ENCODE results near the gene CTSZ.
A peak's percentile ranks its signal among the peaks of the same experiment; 100 is the strongest.

The CTSZ gene

GRCh38 chr20:59031564-59032022 is 24.5 kb upstream of the CTSZ start:
- peak in 1 of 2 experiments; percentile 45 for DNase-seq

GRCh38 chr20:59030911-59031563 is 24.0 kb upstream of the CTSZ start:
- DNase-seq: no peak

DNA sequence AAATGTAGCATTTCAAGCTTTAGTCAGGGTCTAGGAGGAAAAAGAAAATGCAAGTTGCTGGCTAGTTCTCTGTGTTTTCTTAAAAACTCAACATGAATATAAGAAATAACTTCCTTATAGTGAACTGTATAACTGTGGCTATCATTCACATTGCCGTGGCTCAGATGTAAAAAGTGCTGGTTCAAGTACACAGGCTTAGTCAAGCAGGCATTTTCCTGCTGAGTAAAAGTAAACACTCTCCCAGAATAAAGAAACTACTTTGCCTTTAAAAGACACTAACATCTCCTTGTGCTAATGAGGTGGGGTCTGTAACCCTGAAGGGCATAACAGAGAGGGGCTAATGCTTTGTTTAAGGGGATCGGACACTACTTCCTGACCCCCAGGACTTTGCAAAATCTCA is 21.8 kb upstream of the CTSZ start:
- no peak for DNase-seq

- no peak for DNase-seq
Measured at GRCh38 chr20:59027741-59028320, 20.8 kb upstream of the CTSZ start.

- no peak for DNase-seq
Measured at GRCh38 chr20:59026904-59027740, 20.1 kb upstream of the CTSZ start.

DNA sequence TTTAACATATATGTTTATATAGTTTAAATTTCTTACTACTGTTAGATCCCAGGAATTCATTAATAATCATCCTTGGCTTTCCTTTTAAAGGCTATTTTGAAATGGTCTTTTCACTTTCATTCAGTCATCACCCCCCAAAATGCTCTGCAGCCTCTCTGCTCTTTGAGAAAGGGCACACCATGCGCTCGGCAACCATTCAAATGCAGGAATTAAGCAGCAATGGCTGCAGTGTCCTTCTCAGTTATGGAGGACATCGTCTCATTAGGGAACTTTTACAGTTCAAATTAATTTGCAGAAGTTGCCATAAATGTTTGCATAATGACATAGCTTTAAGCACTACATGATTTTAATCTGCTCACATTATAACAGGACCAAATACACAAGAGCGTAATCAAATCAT is 18.5 kb upstream of the CTSZ start:
- no peak for DNase-seq

- no peak for DNase-seq
Measured at GRCh38 chr20:59025086-59025485, 18.0 kb upstream of the CTSZ start.

DNA sequence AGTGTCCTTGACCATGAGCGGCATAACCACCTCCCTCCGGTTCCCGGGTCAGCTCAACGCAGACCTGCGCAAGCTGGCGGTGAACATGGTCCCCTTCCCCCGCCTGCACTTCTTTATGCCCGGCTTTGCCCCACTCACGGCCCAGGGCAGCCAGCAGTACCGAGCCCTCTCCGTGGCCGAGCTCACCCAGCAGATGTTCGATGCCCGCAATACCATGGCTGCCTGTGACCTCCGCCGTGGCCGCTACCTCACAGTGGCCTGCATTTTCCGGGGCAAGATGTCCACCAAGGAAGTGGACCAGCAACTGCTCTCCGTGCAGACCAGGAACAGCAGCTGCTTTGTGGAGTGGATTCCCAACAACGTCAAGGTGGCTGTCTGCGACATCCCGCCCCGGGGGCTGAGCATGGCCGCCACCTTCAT is 17.1 kb upstream of the CTSZ start:
- DNase-seq: no peak

DNA sequence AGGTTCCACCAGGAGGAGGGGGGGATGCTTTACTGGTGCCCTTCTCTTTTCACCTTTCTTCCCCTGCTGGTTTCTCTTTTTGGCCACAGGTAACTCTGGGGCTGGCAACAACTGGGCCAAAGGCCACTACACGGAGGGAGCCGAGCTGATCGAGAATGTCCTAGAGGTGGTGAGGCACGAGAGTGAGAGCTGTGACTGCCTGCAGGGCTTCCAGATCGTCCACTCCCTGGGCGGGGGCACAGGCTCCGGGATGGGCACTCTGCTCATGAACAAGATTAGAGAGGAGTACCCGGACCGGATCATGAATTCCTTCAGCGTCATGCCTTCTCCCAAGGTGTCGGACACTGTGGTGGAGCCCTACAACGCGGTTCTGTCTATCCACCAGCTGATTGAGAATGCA is 16.6 kb upstream of the CTSZ start:
- DNase-seq: no peak

GRCh38 chr20:59022754-59023153 is 15.7 kb upstream of the CTSZ start:
- DNase-seq: no peak

DNA sequence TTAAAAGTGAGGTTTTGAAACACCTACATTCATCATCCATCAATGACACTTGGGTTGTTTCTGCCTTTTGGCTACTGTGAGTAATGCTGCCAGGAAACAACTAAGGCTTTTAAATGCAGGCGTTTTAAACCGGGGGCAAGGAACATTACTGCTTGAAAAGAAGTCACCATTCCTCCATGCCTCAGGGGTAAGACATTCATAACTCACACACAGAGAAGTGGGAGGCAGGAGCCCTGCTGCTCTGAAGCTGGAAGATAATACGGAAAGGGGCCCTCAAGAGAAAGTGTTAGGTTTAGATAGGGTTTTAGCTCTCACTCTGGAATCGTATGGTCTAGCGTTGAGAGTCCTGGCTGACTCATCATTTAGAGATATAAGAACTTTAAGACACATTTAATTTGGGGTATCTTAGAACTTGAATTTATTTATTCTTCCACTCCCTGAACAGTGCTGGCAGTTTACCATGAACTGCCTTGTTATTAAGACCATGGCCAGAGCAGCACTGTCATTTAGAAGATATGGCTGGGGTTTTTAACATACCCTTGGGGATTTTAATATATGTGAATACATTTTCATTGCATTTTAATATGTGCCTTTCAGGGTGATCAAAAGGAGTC is 14.0 kb upstream of the CTSZ start:
- DNase-seq: no peak

DNA sequence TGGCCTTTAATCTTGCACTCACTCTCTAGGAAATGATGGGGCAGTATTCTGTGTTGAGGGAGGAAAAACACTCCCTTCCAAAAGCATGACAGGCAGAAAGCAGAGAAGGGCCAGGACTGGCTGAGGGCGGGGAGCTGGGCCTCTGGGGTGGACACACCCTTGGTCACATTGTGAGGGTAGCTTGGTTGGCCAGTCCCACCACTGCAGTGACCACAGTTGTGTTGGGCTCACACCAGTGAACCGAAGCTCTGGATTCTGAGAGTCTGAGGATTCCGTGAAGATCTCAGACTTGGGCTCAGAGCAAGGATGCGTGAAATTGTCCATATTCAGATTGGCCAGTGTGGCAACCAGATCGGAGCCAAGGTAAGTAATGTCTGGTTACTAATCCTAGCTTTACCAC is 12.2 kb upstream of the CTSZ start, which contains the start of gene TUBB1:
TSS of gene TUBB1 (plus strand) at position 213 of the 400 bp plus-strand sequence. CDS start at position 307, 94 bp downstream.
- no peak for DNase-seq

GRCh38 chr20:59018817-59019216 is 11.8 kb upstream of the CTSZ start:
- no peak for DNase-seq

- no peak for DNase-seq
Measured at GRCh38 chr20:59017493-59018231, 10.6 kb upstream of the CTSZ start.

DNA sequence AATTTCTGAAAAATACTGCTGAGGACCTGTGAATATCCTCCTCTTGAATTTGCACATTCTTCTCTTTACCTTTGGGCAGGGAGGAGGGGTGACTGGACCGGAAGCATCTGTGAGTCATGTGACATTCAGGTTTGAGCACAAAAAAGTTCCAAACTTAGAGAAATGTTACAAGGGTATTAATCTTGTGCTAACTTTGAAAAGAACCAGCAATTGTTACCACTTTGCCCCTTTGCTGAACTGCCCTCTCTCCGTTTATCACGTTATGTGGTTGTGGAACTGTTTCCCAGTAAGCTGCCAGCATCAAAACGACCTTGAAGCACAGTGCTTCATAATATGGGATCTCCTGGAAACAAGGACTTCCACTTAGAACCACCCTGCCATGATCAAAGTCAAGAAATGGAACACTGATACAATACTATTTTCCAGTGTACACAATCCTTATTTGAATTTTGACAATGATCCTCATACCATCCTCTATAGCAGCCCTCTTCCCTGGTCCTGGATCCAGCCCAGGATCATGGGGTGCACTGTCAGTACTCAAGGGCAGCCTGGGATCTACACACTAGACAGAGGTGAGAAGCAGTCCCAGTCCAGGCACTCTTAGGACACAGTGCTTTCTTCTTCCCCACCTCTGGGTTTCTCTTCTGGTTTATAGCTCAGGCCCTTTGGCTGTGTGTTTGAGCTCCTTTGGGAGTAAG is 9.9 kb upstream of the CTSZ start:
- DNase-seq: no peak

- no peak for DNase-seq
Measured at GRCh38 chr20:59015812-59016711, 9.0 kb upstream of the CTSZ start.

DNA sequence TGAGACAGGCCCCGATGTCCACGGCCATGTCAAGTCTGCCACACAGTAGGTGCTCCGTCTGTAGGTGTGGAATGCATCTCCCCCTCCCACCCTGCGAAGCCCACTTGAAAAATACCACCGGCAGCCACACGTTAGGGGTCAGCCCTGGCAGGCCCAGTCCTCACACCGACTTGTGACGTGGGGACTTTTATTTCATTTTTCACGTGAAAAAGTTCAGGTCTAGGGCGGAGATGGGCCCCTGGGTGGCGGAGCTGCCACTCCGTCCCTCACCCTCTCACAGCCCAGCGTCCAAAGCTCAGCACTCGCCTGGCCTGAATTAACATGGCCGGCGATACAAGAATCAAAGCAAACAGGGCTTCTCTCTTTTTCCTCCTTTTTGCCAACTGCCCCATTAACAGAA is 8.4 kb upstream of the CTSZ start:
- no peak for DNase-seq

DNA sequence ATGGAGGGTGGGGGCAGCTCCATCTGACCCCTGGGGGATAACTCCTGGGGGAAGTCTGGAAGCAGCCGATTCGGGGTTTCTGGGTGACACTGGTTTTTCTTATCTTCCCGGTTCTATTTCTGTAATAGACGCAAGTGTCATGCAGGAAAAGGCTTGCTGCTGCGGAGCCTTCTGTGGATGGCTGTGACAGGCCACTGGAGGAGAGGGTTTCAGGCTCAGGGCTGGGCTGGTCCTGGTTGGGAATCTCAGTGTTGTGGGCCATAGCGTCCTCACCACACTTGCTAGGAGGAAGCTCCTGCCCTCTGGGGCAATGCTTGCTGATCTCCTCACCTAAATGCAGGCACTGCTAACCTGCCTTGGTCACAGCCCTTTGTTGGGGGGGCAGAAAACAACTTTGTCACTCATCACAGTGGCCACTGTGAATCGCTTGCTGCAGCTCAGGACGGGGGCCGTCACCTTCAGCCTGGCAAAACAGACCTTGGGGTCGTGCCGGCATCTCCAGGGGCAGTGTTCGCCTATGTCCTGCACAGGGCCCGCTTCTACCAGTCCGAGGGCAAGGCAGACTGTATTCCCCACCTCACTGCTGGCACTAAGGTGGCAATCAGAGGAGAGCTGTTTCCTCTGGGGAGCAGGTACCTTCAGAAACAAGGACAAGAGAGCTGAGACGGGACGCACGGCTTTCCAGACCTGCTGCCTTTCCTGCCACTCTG is 7.8 kb upstream of the CTSZ start:
- DNase-seq: no peak

DNA sequence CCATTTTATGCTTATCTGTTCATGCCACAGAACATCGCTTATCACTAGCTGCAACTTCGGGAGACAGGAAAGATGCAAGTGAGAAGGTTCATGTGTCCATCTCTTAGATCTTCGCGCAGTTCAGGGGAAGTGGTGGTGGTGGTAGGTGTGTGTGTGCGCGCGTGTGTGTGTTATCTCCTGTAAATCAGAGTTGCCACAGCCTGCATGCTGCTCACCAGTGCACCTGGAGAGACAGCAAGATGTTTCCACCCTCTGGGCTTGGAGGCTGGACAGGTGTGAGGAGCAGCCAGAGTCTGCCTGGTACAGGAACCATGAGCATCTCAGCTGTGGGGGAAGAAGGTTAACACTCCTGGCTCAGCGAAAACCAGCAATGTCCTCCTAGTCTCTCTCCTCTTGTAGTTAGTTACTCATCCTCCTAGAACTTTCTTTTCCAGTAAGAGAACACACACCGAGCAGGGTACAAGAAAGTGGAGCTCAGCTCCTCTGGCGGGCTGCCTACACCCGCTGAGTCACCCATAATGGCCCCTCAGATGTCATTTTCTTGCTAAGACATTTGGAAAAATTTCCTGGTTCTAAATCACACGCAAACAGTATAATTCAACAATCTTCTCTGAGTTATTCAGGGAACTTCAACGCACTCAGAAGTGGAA is 7.0 kb upstream of the CTSZ start:
- DNase-seq: no peak

Measured in SW 1271 (cell line).